Measurements from ENCODE around the gene TWIST1.

The TWIST1 gene

GRCh38 chr7:19133390-19133789, 16.0 kb upstream of the TWIST1 start:
- Histone ChIP-seq H3K4me2 (ENCODE audit: low read length) (no peak overlapping the region), H3K4me3 (ENCODE audit: low read length) (no peak overlapping the region), H3K9ac (ENCODE audit: low read length) (no peak overlapping the region), H4K20me1 (ENCODE audit: insufficient read depth, low read length) (no peaks in the 10 kb centered on the region), H3K79me2 (ENCODE audit: low read length) (no peaks in the 10 kb centered on the region), H3K27me3 (ENCODE audit: low read depth, low read length) (no peaks in the 10 kb centered on the region), H2AFZ (ENCODE audit: low read depth, low read length) (no peak overlapping the region), H3K9me3 (ENCODE audit: insufficient read depth, low read length) (no peaks in the 10 kb centered on the region), H3K4me1 (ENCODE audit: low read length) (no peaks in the 10 kb centered on the region), H3K36me3 (replicated peaks; ENCODE audit: low read depth, low read length) (no peaks in the 10 kb centered on the region), H3K27ac (ENCODE audit: low read length) (no peak overlapping the region)
- TF ChIP-seq EZH2phosphoT487 (IDR thresholded peaks at IDR 0.05; ENCODE audit: low read depth) (no peak), CTCF (IDR thresholded peaks at IDR 0.05; ENCODE audit: low read depth, low read length) (no peak)

DNA sequence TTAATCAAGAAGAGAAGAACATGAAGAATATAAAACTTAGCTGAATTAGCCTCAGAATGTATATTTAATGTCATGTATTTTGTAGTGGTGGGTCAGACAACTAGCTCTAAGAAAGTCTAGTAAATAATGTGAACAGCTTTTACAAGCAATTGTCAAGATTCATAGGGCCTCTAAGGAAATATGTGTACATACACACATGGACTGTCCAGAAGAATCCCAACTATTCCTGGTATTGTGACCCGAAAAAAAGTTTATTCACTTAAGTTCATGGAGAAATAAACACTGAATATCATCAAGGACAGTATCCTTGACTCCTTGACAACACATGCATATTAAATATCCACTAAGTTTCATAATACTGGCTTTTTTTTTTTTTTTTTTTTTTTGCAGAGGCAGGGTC, 11.4 kb upstream of the TWIST1 start:
- Histone ChIP-seq H3K4me3 (ENCODE audit: low read length) (no peak overlapping the region), H3K9me3 (ENCODE audit: insufficient read depth, low read length) (no peaks in the 10 kb centered on the region), H3K36me3 (replicated peaks; ENCODE audit: low read depth, low read length) (no peaks in the 10 kb centered on the region), H3K9ac (ENCODE audit: low read length) (no peak overlapping the region), H4K20me1 (ENCODE audit: insufficient read depth, low read length) (no peaks in the 10 kb centered on the region), H3K27ac (ENCODE audit: low read length) (no peak overlapping the region), H2AFZ (ENCODE audit: low read depth, low read length) (no peak overlapping the region), H3K79me2 (ENCODE audit: low read length) (no peaks in the 10 kb centered on the region), H3K27me3 (ENCODE audit: low read depth, low read length) (no peaks in the 10 kb centered on the region), H3K4me1 (ENCODE audit: low read length) (no peaks in the 10 kb centered on the region), H3K4me2 (ENCODE audit: low read length) (no peak overlapping the region)
- no peak for TF ChIP-seq EZH2phosphoT487 (IDR thresholded peaks at IDR 0.05; ENCODE audit: low read depth)
- no peak for TF ChIP-seq CTCF (IDR thresholded peaks at IDR 0.05; ENCODE audit: low read depth, low read length)

GRCh38 chr7:19121977-19122588, 4.6 kb upstream of the TWIST1 start:
- H2AFZ ChIP-seq (ENCODE audit: low read depth, low read length), result no peak overlapping the region
- no peaks in the 10 kb centered on the region for H3K9me3 ChIP-seq (ENCODE audit: insufficient read depth, low read length)
- no peaks in the 10 kb centered on the region for H3K36me3 ChIP-seq (replicated peaks; ENCODE audit: low read depth, low read length)
- H3K27me3 ChIP-seq (ENCODE audit: low read depth, low read length), result no peaks in the 10 kb centered on the region; the same call in 1 of the 2 replicates
- H3K4me1 ChIP-seq (ENCODE audit: low read length), result no peaks in the 10 kb centered on the region
- H3K79me2 ChIP-seq (ENCODE audit: low read length), result no peaks in the 10 kb centered on the region
- peak; percentile 54 for TF ChIP-seq CTCF (IDR thresholded peaks at IDR 0.05; ENCODE audit: low read depth, low read length)
- TF ChIP-seq EZH2phosphoT487 (IDR thresholded peaks at IDR 0.05; ENCODE audit: low read depth), result no peak
- no peak overlapping the region for H3K9ac ChIP-seq (ENCODE audit: low read length)
- no peak overlapping the region for H3K4me2 ChIP-seq (ENCODE audit: low read length)
- no peak overlapping the region for H3K4me3 ChIP-seq (ENCODE audit: low read length)
- H4K20me1 ChIP-seq (ENCODE audit: insufficient read depth, low read length), result no peaks in the 10 kb centered on the region
- no peak overlapping the region for H3K27ac ChIP-seq (ENCODE audit: low read length)

GRCh38 chr7:19119870-19120486, 2.5 kb upstream of the TWIST1 start:
- Histone ChIP-seq H3K4me2 (ENCODE audit: low read length) (no peak overlapping the region), H3K9me3 (ENCODE audit: insufficient read depth, low read length) (no peaks in the 10 kb centered on the region), H3K9ac (ENCODE audit: low read length) (no peak overlapping the region), H4K20me1 (ENCODE audit: insufficient read depth, low read length) (no peaks in the 10 kb centered on the region), H3K27ac (ENCODE audit: low read length) (no peak overlapping the region), H3K36me3 (replicated peaks; ENCODE audit: low read depth, low read length) (no peaks in the 10 kb centered on the region), H3K27me3 (ENCODE audit: low read depth, low read length) (no peaks in the 10 kb centered on the region; the same call in 1 of the 2 replicates), H3K79me2 (ENCODE audit: low read length) (no peaks in the 10 kb centered on the region), H3K4me1 (ENCODE audit: low read length) (no peaks in the 10 kb centered on the region), H2AFZ (ENCODE audit: low read depth, low read length) (no peak overlapping the region), H3K4me3 (ENCODE audit: low read length) (no peak overlapping the region)
- TF ChIP-seq CTCF (IDR thresholded peaks at IDR 0.05; ENCODE audit: low read depth, low read length) (no peak), EZH2phosphoT487 (IDR thresholded peaks at IDR 0.05; ENCODE audit: low read depth) (no peak)
